ENCODE data around the gene ARSI. TPM values are rescaled to one million over a fixed set of nuclear protein-coding genes. Genes with fewer than 3 reads are reported as not detected.

Gene ARSI
- total RNA-seq, 1 donor from 2014 or later: 4.2 TPM

DNA sequence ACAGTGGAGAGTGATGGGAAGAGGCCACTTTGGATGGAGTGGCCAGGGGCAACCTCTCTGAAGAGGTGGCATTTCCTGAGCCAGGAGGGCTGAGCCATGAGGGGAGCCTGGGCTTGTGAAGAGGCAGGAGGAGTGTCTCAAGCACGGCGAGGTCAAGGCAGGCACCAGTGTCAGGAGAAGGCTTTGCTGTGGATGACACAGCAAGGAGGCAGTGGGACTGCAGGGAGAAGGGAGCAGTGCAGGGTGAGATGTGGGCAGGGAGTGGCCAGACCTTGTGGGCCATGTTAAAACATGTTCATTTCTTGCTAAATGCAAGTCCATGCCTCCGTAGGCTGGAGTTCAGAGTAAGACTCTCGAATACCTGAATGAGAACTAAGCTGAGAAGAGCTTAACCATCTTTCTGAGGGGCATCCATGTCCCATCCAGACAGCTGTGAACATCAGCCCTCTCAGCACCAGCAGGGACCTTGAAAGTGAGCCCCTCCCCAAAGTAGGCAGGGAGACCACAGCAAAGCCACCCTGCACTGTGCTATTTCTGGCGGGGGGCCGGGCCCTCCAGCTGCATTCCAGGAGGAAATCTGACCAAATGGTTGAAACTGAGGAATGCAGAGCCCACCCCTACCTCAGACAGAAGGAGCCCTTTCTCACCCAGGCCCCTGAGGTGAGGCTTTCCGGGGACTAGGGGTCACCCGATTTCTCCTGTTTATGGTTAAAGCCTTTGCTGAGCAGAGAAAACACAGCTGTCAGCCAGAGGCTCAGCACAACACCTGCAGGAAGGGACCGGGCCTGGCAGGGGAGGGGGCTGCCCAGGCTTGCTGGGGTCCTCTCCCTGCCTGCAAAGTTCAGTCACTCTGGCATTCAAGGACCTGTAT, 16.1 kb upstream of the ARSI start:
- DNase-seq (ENCODE audit: low spot score): no peak
- no peak overlapping the region for H3K4me3 ChIP-seq
- peaks cover 22% of the 10 kb centered on the region for H3K4me1 ChIP-seq
- H3F3A ChIP-seq (ENCODE audit: low read depth): peaks cover 3% of the 10 kb centered on the region
- H3K4me1 Mint-ChIP-seq: peaks cover 50% of the 10 kb centered on the region
- no peaks in the 10 kb centered on the region for H4K20me1 ChIP-seq (ENCODE audit: low read depth)
- no peaks in the 10 kb centered on the region for H3K27me3 ChIP-seq
- H3K9me3 Mint-ChIP-seq: no peaks in the 10 kb centered on the region
- H3K4me2 ChIP-seq: no peak overlapping the region
- H3K27ac ChIP-seq: no peak overlapping the region
- H3K4me3 Mint-ChIP-seq: peak overlapping the region; percentile 0
- H3K9me3 ChIP-seq (ENCODE audit: low read depth): no peaks in the 10 kb centered on the region
- peaks cover 10% of the 10 kb centered on the region for H3K27me3 Mint-ChIP-seq (ENCODE audit: insufficient read depth, low read depth)
- TF ChIP-seq, protein P1, sequence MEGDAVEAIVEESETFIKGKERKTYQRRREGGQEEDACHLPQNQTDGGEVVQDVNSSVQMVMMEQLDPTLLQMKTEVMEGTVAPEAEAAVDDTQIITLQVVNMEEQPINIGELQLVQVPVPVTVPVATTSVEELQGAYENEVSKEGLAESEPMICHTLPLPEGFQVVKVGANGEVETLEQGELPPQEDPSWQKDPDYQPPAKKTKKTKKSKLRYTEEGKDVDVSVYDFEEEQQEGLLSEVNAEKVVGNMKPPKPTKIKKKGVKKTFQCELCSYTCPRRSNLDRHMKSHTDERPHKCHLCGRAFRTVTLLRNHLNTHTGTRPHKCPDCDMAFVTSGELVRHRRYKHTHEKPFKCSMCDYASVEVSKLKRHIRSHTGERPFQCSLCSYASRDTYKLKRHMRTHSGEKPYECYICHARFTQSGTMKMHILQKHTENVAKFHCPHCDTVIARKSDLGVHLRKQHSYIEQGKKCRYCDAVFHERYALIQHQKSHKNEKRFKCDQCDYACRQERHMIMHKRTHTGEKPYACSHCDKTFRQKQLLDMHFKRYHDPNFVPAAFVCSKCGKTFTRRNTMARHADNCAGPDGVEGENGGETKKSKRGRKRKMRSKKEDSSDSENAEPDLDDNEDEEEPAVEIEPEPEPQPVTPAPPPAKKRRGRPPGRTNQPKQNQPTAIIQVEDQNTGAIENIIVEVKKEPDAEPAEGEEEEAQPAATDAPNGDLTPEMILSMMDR (IDR thresholded peaks at IDR 0.05): no peak
- TF ChIP-seq EZH2phosphoT487 (IDR thresholded peaks at IDR 0.05) (no peak), EZH2 (IDR thresholded peaks at IDR 0.05) (no peak)
- no peak overlapping the region for H2AFZ ChIP-seq (replicated peaks)
- no peaks in the 10 kb centered on the region for H3K36me3 Mint-ChIP-seq
- no peaks in the 10 kb centered on the region for H3K79me2 ChIP-seq (ENCODE audit: low read depth)
- H3K36me3 ChIP-seq: no peaks in the 10 kb centered on the region
- no peak overlapping the region for H3K9ac ChIP-seq
- H3K27ac Mint-ChIP-seq: peak overlapping the region; percentile 29

DNA sequence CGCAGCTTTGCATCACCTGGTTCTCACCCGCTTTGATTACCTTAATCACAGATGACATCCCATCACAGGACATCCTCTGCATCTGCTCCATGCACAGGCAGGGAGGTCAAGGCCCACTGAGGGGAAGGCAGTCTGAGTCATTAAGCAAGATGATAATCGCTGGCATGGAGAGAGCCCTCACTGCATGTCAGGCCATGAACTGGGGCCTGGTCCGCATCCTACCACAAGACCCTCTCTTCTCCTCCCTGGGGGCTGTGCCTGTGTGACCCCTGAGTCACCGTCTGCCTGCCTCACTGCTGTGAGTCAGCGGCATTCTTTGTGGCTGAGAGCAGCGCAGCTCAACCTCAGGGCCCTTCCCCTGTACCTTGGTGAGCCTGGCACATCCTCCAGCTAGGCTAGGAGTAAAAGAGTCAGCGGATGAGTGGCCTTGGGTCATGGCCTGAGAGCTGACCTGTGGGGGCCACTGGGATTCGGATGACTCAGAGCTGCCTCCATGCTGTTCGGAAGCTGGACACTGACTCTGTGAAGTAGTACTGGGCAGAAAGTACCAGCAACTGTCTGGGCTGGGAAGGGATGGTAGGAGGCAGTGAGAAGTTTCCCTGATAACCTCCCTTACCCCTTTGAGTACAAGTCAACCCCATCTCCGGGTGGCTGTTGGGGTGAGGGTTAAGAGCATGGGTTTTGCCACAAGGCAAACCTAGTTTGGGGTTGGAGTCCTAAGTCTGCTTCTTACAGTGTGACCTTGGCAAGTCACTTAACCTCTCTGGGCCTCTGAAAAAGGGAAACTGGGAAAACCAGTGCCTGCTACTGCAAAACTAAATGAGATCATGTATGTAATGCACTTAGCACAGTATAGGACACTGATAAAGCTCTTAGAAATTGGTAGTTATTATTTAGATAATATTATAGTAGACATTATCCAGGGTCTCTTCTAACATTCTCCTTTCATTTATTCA, 14.6 kb upstream of the ARSI start:
- Histone ChIP-seq H3K27ac (no peak overlapping the region), H3K27me3 (no peaks in the 10 kb centered on the region), H3K4me1 (peaks cover 22% of the 10 kb centered on the region), H3K36me3 (no peaks in the 10 kb centered on the region), H3K4me3 (no peak overlapping the region), H3K9ac (no peak overlapping the region), H4K20me1 (ENCODE audit: low read depth) (no peaks in the 10 kb centered on the region), H3K4me2 (no peak overlapping the region), H2AFZ (replicated peaks) (no peak overlapping the region), H3K79me2 (ENCODE audit: low read depth) (no peaks in the 10 kb centered on the region), H3F3A (ENCODE audit: low read depth) (peaks cover 3% of the 10 kb centered on the region), H3K9me3 (ENCODE audit: low read depth) (no peaks in the 10 kb centered on the region)
- Mint-ChIP-seq H3K9me3 (no peaks in the 10 kb centered on the region), H3K27ac (peak overlapping the region; percentile 73), H3K36me3 (no peaks in the 10 kb centered on the region), H3K4me3 (peak overlapping the region; percentile 54), H3K4me1 (peaks cover 60% of the 10 kb centered on the region), H3K27me3 (ENCODE audit: insufficient read depth, low read depth) (peaks cover 12% of the 10 kb centered on the region)
- DNase-seq (ENCODE audit: low spot score): no peak
- TF ChIP-seq, protein P1 (IDR thresholded peaks at IDR 0.05): no peak
- TF ChIP-seq EZH2phosphoT487 (IDR thresholded peaks at IDR 0.05): no peak
- TF ChIP-seq EZH2 (IDR thresholded peaks at IDR 0.05): no peak

DNA sequence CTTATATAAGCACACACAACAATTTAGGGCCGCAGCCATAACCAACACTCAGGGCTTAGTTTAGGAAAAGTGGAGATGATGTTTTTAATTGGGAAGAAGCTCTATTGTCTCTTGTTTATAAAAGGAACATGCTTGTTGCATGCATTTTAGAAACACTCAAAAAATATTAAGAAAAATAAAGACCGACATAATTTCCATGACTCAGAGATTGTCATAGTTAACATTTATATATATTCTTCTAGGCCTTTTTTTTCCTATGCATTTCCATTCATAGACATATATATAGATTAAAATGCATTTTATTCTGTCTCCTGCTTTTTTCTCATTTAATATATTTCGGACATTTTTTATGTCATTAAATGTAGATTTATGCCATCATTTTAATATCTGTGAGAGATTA, 13.6 kb upstream of the ARSI start:
- Mint-ChIP-seq H3K9me3 (no peaks in the 10 kb centered on the region), H3K4me1 (peaks cover 66% of the 10 kb centered on the region), H3K36me3 (no peaks in the 10 kb centered on the region), H3K27ac (no peak overlapping the region), H3K27me3 (ENCODE audit: insufficient read depth, low read depth) (peaks cover 7% of the 10 kb centered on the region), H3K4me3 (no peak overlapping the region)
- no peak overlapping the region for H3K4me3 ChIP-seq
- H3K36me3 ChIP-seq: no peaks in the 10 kb centered on the region
- no peaks in the 10 kb centered on the region for H4K20me1 ChIP-seq (ENCODE audit: low read depth)
- H3K27ac ChIP-seq: no peak overlapping the region
- no peaks in the 10 kb centered on the region for H3K79me2 ChIP-seq (ENCODE audit: low read depth)
- H3K9me3 ChIP-seq (ENCODE audit: low read depth): no peaks in the 10 kb centered on the region
- H3K4me1 ChIP-seq: peaks cover 22% of the 10 kb centered on the region
- no peaks in the 10 kb centered on the region for H3K27me3 ChIP-seq
- no peak overlapping the region for H3K9ac ChIP-seq
- H2AFZ ChIP-seq (replicated peaks): no peak overlapping the region
- no peak for DNase-seq (ENCODE audit: low spot score)
- no peak overlapping the region for H3K4me2 ChIP-seq
- TF ChIP-seq EZH2phosphoT487 (IDR thresholded peaks at IDR 0.05) (no peak), EZH2 (IDR thresholded peaks at IDR 0.05) (no peak)
- TF ChIP-seq, protein P1 (IDR thresholded peaks at IDR 0.05): no peak
- peaks cover 3% of the 10 kb centered on the region for H3F3A ChIP-seq (ENCODE audit: low read depth)

Measured in neural progenitor cell (in vitro differentiated cells).